HEK293 (cell line): ENCODE results near the gene SYAP1.
A peak's percentile ranks its signal among the peaks of the same experiment; 100 is the strongest.

Source experiments
- GFI1B ChIP-seq: fragments of 450-650 bp; formaldehyde crosslinking; IDR thresholded peaks from 2 replicates; pipeline ENCODE4 v1.5.1; 2016; ENCODE audit warnings: missing biosample characterization, missing genetic modification characterization
- KLF1 ChIP-seq: fragments of 450-650 bp; formaldehyde crosslinking; IDR thresholded peaks from 2 replicates; pipeline ENCODE4 v1.5.1; 2016; ENCODE audit warnings: missing biosample characterization, missing genetic modification characterization
- MYNN ChIP-seq: fragments of 450-650 bp; formaldehyde crosslinking; IDR thresholded peaks from 2 replicates; pipeline ENCODE4 v1.5.1; 2016; ENCODE audit warnings: missing biosample characterization, missing genetic modification characterization, borderline replicate concordance
- PRDM4 ChIP-seq: fragments of 450-650 bp; formaldehyde crosslinking; IDR thresholded peaks from 2 replicates; pipeline ENCODE4 v1.5.1; 2017; ENCODE audit warnings: missing biosample characterization, missing genetic modification characterization
- TCF7L2 ChIP-seq: IDR thresholded peaks from 2 replicates; pipeline ENCODE4 v1.6.1; 2011; ENCODE audit warnings: low read depth, mild to moderate bottlenecking, inconsistent platforms, low read length, moderate library complexity, borderline replicate concordance
- TRIM28 ChIP-seq: IDR thresholded peaks from 2 replicates; pipeline ENCODE4 v1.6.1; 2011; ENCODE audit warnings: low read length, control low read depth, borderline replicate concordance
- ZBTB17 ChIP-seq: fragments of 450-650 bp; formaldehyde crosslinking; IDR thresholded peaks from 2 replicates; pipeline ENCODE4 v1.5.1; 2016; ENCODE audit warnings: missing biosample characterization, missing genetic modification characterization
- ZBTB20 ChIP-seq: fragments of 450-650 bp; formaldehyde crosslinking; IDR thresholded peaks from 2 replicates; pipeline ENCODE4 v1.5.1; 2016; ENCODE audit warnings: missing biosample characterization, missing genetic modification characterization
- ZBTB48 ChIP-seq: fragments of 450-650 bp; formaldehyde crosslinking; IDR thresholded peaks from 2 replicates; pipeline ENCODE4 v1.5.1; 2016; ENCODE audit warnings: missing biosample characterization, missing genetic modification characterization
- ZBTB8A ChIP-seq: fragments of 450-650 bp; formaldehyde crosslinking; IDR thresholded peaks from 2 replicates; pipeline ENCODE4 v1.5.1; 2016; ENCODE audit warnings: missing biosample characterization, missing genetic modification characterization
- ZFP41 ChIP-seq: fragments of 450-650 bp; formaldehyde crosslinking; IDR thresholded peaks from 2 replicates; pipeline ENCODE4 v1.5.1; 2016; ENCODE audit warnings: missing biosample characterization, missing genetic modification characterization, borderline replicate concordance
- ZFP69B ChIP-seq: fragments of 450-650 bp; formaldehyde crosslinking; IDR thresholded peaks from 2 replicates; pipeline ENCODE4 v1.5.1; 2016; ENCODE audit warnings: missing biosample characterization, missing genetic modification characterization
- ZIC2 ChIP-seq: fragments of 450-650 bp; formaldehyde crosslinking; IDR thresholded peaks from 2 replicates; pipeline ENCODE4 v1.5.1; 2016; ENCODE audit warnings: missing biosample characterization, missing genetic modification characterization
- ZNF121 ChIP-seq: fragments of 450-650 bp; formaldehyde crosslinking; IDR thresholded peaks from 2 replicates; pipeline ENCODE4 v1.5.1; 2016; ENCODE audit warnings: missing biosample characterization, missing genetic modification characterization
- ZNF132 ChIP-seq: fragments of 450-650 bp; formaldehyde crosslinking; IDR thresholded peaks from 2 replicates; pipeline ENCODE4 v1.5.1; 2017; ENCODE audit warnings: missing biosample characterization, missing genetic modification characterization, borderline replicate concordance
- ZNF138 ChIP-seq: fragments of 450-650 bp; formaldehyde crosslinking; IDR thresholded peaks from 2 replicates; pipeline ENCODE4 v1.5.1; 2016; ENCODE audit warnings: missing biosample characterization, missing genetic modification characterization, borderline replicate concordance
- ZNF140 ChIP-seq: fragments of 450-650 bp; formaldehyde crosslinking; IDR thresholded peaks from 2 replicates; pipeline ENCODE4 v1.5.1; 2016; ENCODE audit warnings: missing biosample characterization, missing genetic modification characterization
- ZNF155 ChIP-seq: fragments of 450-650 bp; formaldehyde crosslinking; IDR thresholded peaks from 2 replicates; pipeline ENCODE4 v1.5.1; 2016; ENCODE audit warnings: missing biosample characterization, missing genetic modification characterization
- ZNF175 ChIP-seq: fragments of 450-650 bp; formaldehyde crosslinking; IDR thresholded peaks from 2 replicates; pipeline ENCODE4 v1.5.1; 2016; ENCODE audit warnings: missing biosample characterization, missing genetic modification characterization
- ZNF214 ChIP-seq: fragments of 450-650 bp; formaldehyde crosslinking; IDR thresholded peaks from 2 replicates; pipeline ENCODE4 v1.5.1; 2017; ENCODE audit warnings: missing biosample characterization, mild to moderate bottlenecking, missing genetic modification characterization, borderline replicate concordance
- ZNF26 ChIP-seq: fragments of 450-650 bp; formaldehyde crosslinking; IDR thresholded peaks from 2 replicates; pipeline ENCODE4 v1.5.1; 2016; ENCODE audit warnings: missing biosample characterization, missing genetic modification characterization
- ZNF37A ChIP-seq: fragments of 450-650 bp; IDR thresholded peaks from 2 replicates; pipeline ENCODE4 v1.5.1; 2018; ENCODE audit warnings: missing biosample characterization, missing genetic modification characterization
- ZNF510 ChIP-seq: fragments of 450-650 bp; formaldehyde crosslinking; IDR thresholded peaks from 2 replicates; pipeline ENCODE4 v1.5.1; 2018; ENCODE audit warnings: mild to moderate bottlenecking, missing genetic modification characterization, missing biosample characterization; ENCODE audit not compliant: insufficient replicate concordance
- ZNF529 ChIP-seq: fragments of 450-650 bp; formaldehyde crosslinking; IDR thresholded peaks from 2 replicates; pipeline ENCODE4 v1.5.1; 2017; ENCODE audit warnings: missing genetic modification characterization, missing biosample characterization; ENCODE audit not compliant: insufficient replicate concordance
- ZNF555 ChIP-seq: fragments of 450-650 bp; formaldehyde crosslinking; conservative IDR thresholded peaks from 2 replicates; pipeline ENCODE4 v1.5.1; 2017; ENCODE audit warnings: missing biosample characterization, mild to moderate bottlenecking, missing genetic modification characterization, inconsistent platforms
- ZNF558 ChIP-seq: fragments of 450-650 bp; formaldehyde crosslinking; IDR thresholded peaks from 2 replicates; pipeline ENCODE4 v1.5.1; 2016; ENCODE audit warnings: missing biosample characterization, missing genetic modification characterization
- ZNF561 ChIP-seq: fragments of 450-650 bp; IDR thresholded peaks from 2 replicates; pipeline ENCODE4 v1.5.1; 2018; ENCODE audit warnings: missing biosample characterization, missing genetic modification characterization, borderline replicate concordance
- ZNF629 ChIP-seq: fragments of 450-650 bp; formaldehyde crosslinking; IDR thresholded peaks from 2 replicates; pipeline ENCODE4 v1.5.1; 2017; ENCODE audit warnings: missing biosample characterization, missing genetic modification characterization
- ZNF660 ChIP-seq: fragments of 450-650 bp; IDR thresholded peaks from 2 replicates; pipeline ENCODE4 v1.5.1; 2018; ENCODE audit warnings: missing biosample characterization, mild to moderate bottlenecking, missing genetic modification characterization
- ZNF701 ChIP-seq: fragments of 450-650 bp; formaldehyde crosslinking; IDR thresholded peaks from 2 replicates; pipeline ENCODE4 v1.5.1; 2016; ENCODE audit warnings: missing biosample characterization, missing genetic modification characterization
- ZNF707 ChIP-seq: fragments of 450-650 bp; formaldehyde crosslinking; IDR thresholded peaks from 2 replicates; pipeline ENCODE4 v1.5.1; 2016; ENCODE audit warnings: missing biosample characterization, missing genetic modification characterization
- ZNF837 ChIP-seq: fragments of 450-650 bp; formaldehyde crosslinking; IDR thresholded peaks from 2 replicates; pipeline ENCODE4 v1.5.1; 2016; ENCODE audit warnings: missing biosample characterization, missing genetic modification characterization

SYAP1 gene

GRCh38 chrX:16719334-16720084, at the start of gene SYAP1 (continued):
- TF ChIP-seq ZIC2 = peak; percentile 34; the same call in 1 of the 2 replicates
- 0 out of 2 replicates have a peak, but pooled peaks have one; percentile 16 for TF ChIP-seq ZNF660 (tag by site-specific recombination)
- TF ChIP-seq ZNF155 = no peak
- no peak for TF ChIP-seq ZNF707 (tag by site-specific recombination)
- no peak for TF ChIP-seq ZFP41
- peak; percentile 52; the same call in 1 of the 2 replicates for TF ChIP-seq ZBTB48 (tag by site-specific recombination)
- TF ChIP-seq PRDM4 = no peak
- no peak for TF ChIP-seq ZNF510 (tag by site-specific recombination)
- no peak for TF ChIP-seq ZFP69B (tag by site-specific recombination)
- TF ChIP-seq ZNF558 (tag by site-specific recombination) = no peak
- TF ChIP-seq ZNF138 (tag by site-specific recombination) = no peak
- TF ChIP-seq TCF7L2 = no peak; the same call in 1 of the 2 replicates
- TF ChIP-seq TRIM28 = peak; percentile 68; the same call in 1 of the 2 replicates
- TF ChIP-seq GFI1B (tag by site-specific recombination) = no peak
- TF ChIP-seq ZNF121 = no peak
- peak; percentile 100 for TF ChIP-seq ZNF629
- no peak for TF ChIP-seq ZNF175 (tag by site-specific recombination)
- peak; percentile 51 for TF ChIP-seq ZBTB8A (tag by site-specific recombination)
- TF ChIP-seq ZNF26 (tag by site-specific recombination) = no peak
- no peak for TF ChIP-seq ZNF701
- TF ChIP-seq ZNF214 (tag by site-specific recombination) = no peak
- TF ChIP-seq ZNF561 (tag by site-specific recombination) = no peak
- 0 out of 2 replicates have a peak, but pooled peaks have one; percentile 51 for TF ChIP-seq KLF1 (tag by site-specific recombination)
- TF ChIP-seq ZNF37A = no peak
- TF ChIP-seq ZNF132 (tag by site-specific recombination) = no peak
- TF ChIP-seq ZBTB20 = peak; percentile 35; the same call in 1 of the 2 replicates
- peak; percentile 77 for TF ChIP-seq ZBTB17 (tag by site-specific recombination)
- TF ChIP-seq MYNN (tag by site-specific recombination) = no peak
- TF ChIP-seq ZNF555 (tag by site-specific recombination) = no peak
- TF ChIP-seq ZNF837 = no peak
- TF ChIP-seq ZNF140 (tag by site-specific recombination) = no peak
- no peak for TF ChIP-seq ZNF529 (tag by site-specific recombination)
